Calu3 (cell line): Measurements from ENCODE around the gene DNAH7. TPM values are rescaled to one million over a fixed set of nuclear protein-coding genes. Genes with fewer than 3 reads are reported as not detected.
"Not testable (repeated sequence)": the region's sequence is repeated elsewhere in the genome, so short reads cannot be mapped to it uniquely, and the experiment has no call there.

Experiments
- BruUV-seq: library from RNA; stranded (reverse); fragments of 400-500 nt; replicated peaks from 2 replicates; lab custom pipeline; 2021; lab: Mats Ljungman, UMichigan
- CTCF ChIA-PET: fragments of 300-600 bp; sonication (Branson Sonifier 250); formaldehyde crosslinking; loops from one replicate; lab custom pipeline; 2022; ENCODE audit warnings: antibody characterized with exemption; lab: Charles Lee
- DNase-seq: peaks from one replicate; pipeline ENCODE4 v3.0.0; 2022
- H3K27ac Mint-ChIP-seq: one replicate; pipeline ENCODE4 v1.8.0; 2022; ENCODE audit warnings: mixed read lengths; ENCODE audit not compliant: unreplicated experiment
- H3K27me3 Mint-ChIP-seq: one replicate; pipeline ENCODE4 v1.8.0; 2022; ENCODE audit warnings: mixed read lengths; ENCODE audit not compliant: unreplicated experiment
- H3K36me3 Mint-ChIP-seq: one replicate; pipeline ENCODE4 v1.8.0; 2022; ENCODE audit warnings: mild to moderate bottlenecking, moderate library complexity, mixed read lengths; ENCODE audit not compliant: insufficient read depth, unreplicated experiment
- H3K4me1 Mint-ChIP-seq: one replicate; pipeline ENCODE4 v1.8.0; 2022; ENCODE audit warnings: mild to moderate bottlenecking, low read depth, mixed read lengths; ENCODE audit not compliant: unreplicated experiment
- H3K4me3 Mint-ChIP-seq: one replicate; pipeline ENCODE4 v1.8.0; 2022; ENCODE audit warnings: mild to moderate bottlenecking, low read depth, moderate library complexity, mixed read lengths; ENCODE audit not compliant: unreplicated experiment
- H3K9me3 Mint-ChIP-seq: one replicate; pipeline ENCODE4 v1.8.0; 2022; ENCODE audit warnings: low read depth, mixed read lengths; ENCODE audit not compliant: unreplicated experiment
- intact Hi-C: fragments of 100-400 bp; cut with micrococcal nuclease; formaldehyde crosslinking; loops from one replicate; pipeline ENCODE4 v1.10.0; 2022; ENCODE audit not compliant: unreplicated experiment
- total RNA-seq: library from RNA; stranded (reverse); gene quantifications from 2 replicates; pipeline ENCODE4 v1.2.3, GENCODE V29; 2022
- TF ChIP-seq, protein P1 (sequence below): fragments of 200-600 bp; IDR thresholded peaks from one replicate; pipeline ENCODE4 v1.8.0; 2022; ENCODE audit warnings: antibody characterized with exemption; ENCODE audit not compliant: unreplicated experiment

Gene DNAH7
- total RNA-seq, 1 experiment from 2014 or later: 2.5 TPM

DNA sequence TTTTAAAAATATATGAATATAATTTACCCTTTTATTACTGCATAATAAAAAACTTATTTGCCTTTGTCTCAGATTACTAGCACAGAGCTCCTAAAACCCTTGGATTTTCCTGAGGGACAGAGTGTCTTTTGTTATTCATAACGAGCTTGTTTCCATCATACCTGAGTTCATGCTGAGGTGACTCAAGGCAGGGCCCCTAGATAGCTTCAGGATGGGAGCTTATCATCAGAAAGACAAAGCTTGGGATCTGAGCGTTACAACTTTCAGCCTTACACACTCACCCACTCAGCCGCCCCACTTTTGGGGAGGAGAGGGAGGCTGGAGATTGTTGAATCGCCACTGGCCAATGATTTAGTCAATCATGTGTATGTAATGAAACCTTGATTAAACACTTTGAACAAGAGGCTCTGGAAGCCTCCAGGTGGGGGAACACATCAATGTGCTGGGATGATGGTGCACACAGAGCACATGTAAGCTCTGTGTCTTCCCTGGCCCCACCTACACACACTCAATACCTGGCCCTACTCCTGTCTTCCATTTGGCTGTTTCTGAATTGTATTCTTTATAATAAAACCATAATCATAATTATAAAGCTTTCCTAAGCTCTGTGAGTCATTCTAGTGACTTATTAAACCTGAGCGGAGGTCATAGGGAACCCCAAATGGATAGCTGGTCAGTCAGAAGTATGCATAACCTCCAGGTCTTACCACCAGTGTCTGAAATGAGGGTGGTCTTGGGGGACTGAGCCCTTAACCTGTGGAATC lies 28.5 kb upstream of the DNAH7 start:
- no peak overlapping the region for H3K27ac Mint-ChIP-seq
- no peaks in the 10 kb centered on the region for H3K27me3 Mint-ChIP-seq
- H3K36me3 Mint-ChIP-seq: no peaks in the 10 kb centered on the region
- H3K4me1 Mint-ChIP-seq: peaks cover 20% of the 10 kb centered on the region
- intact Hi-C loops: no loop called here
- TF ChIP-seq, protein P1, sequence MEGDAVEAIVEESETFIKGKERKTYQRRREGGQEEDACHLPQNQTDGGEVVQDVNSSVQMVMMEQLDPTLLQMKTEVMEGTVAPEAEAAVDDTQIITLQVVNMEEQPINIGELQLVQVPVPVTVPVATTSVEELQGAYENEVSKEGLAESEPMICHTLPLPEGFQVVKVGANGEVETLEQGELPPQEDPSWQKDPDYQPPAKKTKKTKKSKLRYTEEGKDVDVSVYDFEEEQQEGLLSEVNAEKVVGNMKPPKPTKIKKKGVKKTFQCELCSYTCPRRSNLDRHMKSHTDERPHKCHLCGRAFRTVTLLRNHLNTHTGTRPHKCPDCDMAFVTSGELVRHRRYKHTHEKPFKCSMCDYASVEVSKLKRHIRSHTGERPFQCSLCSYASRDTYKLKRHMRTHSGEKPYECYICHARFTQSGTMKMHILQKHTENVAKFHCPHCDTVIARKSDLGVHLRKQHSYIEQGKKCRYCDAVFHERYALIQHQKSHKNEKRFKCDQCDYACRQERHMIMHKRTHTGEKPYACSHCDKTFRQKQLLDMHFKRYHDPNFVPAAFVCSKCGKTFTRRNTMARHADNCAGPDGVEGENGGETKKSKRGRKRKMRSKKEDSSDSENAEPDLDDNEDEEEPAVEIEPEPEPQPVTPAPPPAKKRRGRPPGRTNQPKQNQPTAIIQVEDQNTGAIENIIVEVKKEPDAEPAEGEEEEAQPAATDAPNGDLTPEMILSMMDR: no peak
- no peak overlapping the region for H3K4me3 Mint-ChIP-seq
- BruUV-seq: no TSS peak
- CTCF ChIA-PET: interaction anchor here (0.9 kb wide), 1 partner anchor 15 kb away, joined by 3 read pairs; no protein-coding TSS in a partner anchor
- DNase-seq: no peak
- peaks cover 4% of the 10 kb centered on the region for H3K9me3 Mint-ChIP-seq

DNA sequence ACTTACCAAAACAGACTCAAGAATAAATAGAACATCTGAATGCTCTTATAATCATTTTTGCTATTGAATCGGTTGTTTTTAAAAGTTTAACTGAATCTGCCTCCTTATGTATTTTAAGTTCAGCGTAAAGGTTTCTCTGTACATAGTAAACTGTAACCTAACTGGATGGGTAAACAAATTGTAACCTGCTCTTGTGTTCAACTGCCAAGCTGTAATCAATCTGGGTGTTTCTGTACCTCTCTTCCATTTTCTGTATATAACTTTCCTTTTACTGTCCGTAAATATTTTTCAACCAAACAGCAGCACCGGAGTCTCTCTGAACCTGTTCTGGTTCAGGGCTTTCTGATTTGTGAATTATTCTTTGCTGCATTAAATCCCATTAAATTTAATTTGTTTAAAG lies 27.6 kb upstream of the DNAH7 start:
- no peak for DNase-seq
- H3K27ac Mint-ChIP-seq: no peak overlapping the region
- no peak overlapping the region for H3K4me3 Mint-ChIP-seq
- peaks cover 4% of the 10 kb centered on the region for H3K9me3 Mint-ChIP-seq
- H3K36me3 Mint-ChIP-seq: no peaks in the 10 kb centered on the region
- intact Hi-C loops: no loop called here
- CTCF ChIA-PET: interaction anchor here (0.6 to 0.7 kb wide), 2 partner anchors 181 to 1755 kb away, joined by 3 read pairs; no protein-coding TSS in a partner anchor
- no TSS peak for BruUV-seq
- peaks cover 14% of the 10 kb centered on the region for H3K4me1 Mint-ChIP-seq
- no peaks in the 10 kb centered on the region for H3K27me3 Mint-ChIP-seq
- TF ChIP-seq, protein P1: no peak

DNA sequence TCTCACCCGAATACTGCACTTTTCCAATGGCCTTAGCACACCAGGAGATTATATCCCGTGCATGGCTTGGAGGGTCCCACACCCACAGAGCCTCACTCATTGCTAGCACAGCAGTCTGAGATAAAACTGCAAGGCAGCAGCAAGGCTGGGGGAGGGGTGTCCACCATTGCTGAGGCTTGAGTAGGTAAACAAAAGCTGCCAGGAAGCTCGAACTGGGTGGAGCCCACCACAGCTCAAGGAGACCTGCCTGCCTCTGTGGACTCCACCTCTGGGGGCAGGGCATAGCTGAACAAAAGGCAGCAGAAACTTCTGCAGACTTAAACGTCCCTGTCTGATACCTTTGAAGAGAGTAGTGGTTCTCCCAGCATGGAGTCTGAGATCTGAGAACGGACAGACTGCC lies 20.8 kb upstream of the DNAH7 start:
- DNase-seq, intact Hi-C loops, H3K9me3 Mint-ChIP-seq, BruUV-seq, H3K36me3 Mint-ChIP-seq, H3K27me3 Mint-ChIP-seq, H3K4me3 Mint-ChIP-seq, CTCF ChIA-PET, H3K27ac Mint-ChIP-seq, H3K4me1 Mint-ChIP-seq: not testable (repeated sequence)

DNA sequence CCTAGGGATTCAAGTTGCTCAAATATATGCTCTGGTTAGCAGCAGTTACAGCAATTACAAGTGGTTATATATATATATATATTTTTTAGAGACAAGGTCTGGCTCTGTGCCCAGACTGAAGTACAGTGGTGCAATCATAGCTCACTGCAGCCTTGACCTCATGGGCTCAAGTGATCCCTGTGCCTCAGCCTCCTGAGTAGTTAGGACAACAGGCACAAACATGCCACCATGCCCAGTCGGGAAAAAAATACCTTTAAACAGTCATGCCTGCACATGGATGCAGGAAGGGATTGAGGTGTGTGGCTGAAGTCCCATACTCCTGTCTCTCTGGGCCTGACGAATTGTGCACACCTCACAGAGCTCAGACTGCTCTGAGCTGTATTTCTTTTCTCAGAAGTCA lies 19.6 kb upstream of the DNAH7 start:
- Mint-ChIP-seq H3K9me3 (peaks cover 5% of the 10 kb centered on the region), H3K4me1 (no peaks in the 10 kb centered on the region), H3K36me3 (no peaks in the 10 kb centered on the region), H3K27ac (no peak overlapping the region), H3K4me3 (no peak overlapping the region), H3K27me3 (no peaks in the 10 kb centered on the region)
- no peak for DNase-seq
- intact Hi-C loops: no loop called here
- TF ChIP-seq, protein P1: no peak
- CTCF ChIA-PET: no interaction called here
- no TSS peak for BruUV-seq
